Endothelial cell of umbilical vein (primary cell): Measurements from ENCODE around the gene EPN2. TPM values are rescaled to one million over a fixed set of nuclear protein-coding genes. Genes with fewer than 3 reads are reported as not detected.

Experiments used
- BruUV-seq: library from RNA; stranded (reverse); fragments of 400-500 nt; replicated peaks from 2 replicates; lab custom pipeline; 2021; lab: Mats Ljungman, UMichigan
- CTCF ChIA-PET: fragments of 300-600, 350-600 bp; sonication (Branson Sonifier 250); formaldehyde crosslinking; loops from one replicate; lab custom pipeline; 2021; ENCODE audit warnings: antibody characterized with exemption, inconsistent platforms; lab: Charles Lee
- POLR2A ChIA-PET: fragments of 300-600, 350-600 bp; sonication (Branson Sonifier 250); formaldehyde crosslinking; loops from one replicate; lab custom pipeline; 2021; ENCODE audit warnings: antibody characterized with exemption, inconsistent platforms; lab: Charles Lee
- DNase-seq: peaks from one replicate; pipeline ENCODE4 v3.0.0-alpha.2; 2011; ENCODE audit warnings: low read depth, low spot score
- FAIRE-seq: peaks from 2 replicates; lab custom pipeline; 2011; peaks lifted over from hg19 to GRCh38; lab: Jason Lieb, UNC
- H2AFZ ChIP-seq: 2 replicates; pipeline ENCODE4 v1.6.0; 2012; ENCODE audit warnings: low read depth, low read length, control low read depth, inconsistent platforms
- H3K27ac ChIP-seq: 2 replicates; pipeline ENCODE4 v1.5.1; 2011; ENCODE audit warnings: low read depth, mild to moderate bottlenecking, control low read depth, low read length, moderate library complexity; ENCODE audit not compliant: insufficient read depth
- H3K27me3 ChIP-seq, 2 experiments: 2 replicates each; pipeline versions ENCODE4 v1.6.0 to v1.6.1; 2011; ENCODE audit warnings: low read length in 2 of 2, mixed read lengths in 1 of 2; ENCODE audit not compliant: control insufficient read depth in 2 of 2, insufficient read depth in 2 of 2
- H3K36me3 ChIP-seq, 2 experiments: 2 replicates in 1 of 2; 3 replicates in 1 of 2; pipeline ENCODE4 v1.5.1; 2011; ENCODE audit warnings: low read length in 2 of 2, mild to moderate bottlenecking in 1 of 2, moderate library complexity in 1 of 2; ENCODE audit not compliant: control insufficient read depth in 2 of 2, insufficient read depth in 2 of 2; ENCODE audit errors: extremely low read depth in 1 of 2
- H3K4me1 ChIP-seq: 3 replicates; pipeline ENCODE4 v1.5.1; 2011; ENCODE audit warnings: mild to moderate bottlenecking, low read length; ENCODE audit not compliant: control insufficient read depth, insufficient read depth; ENCODE audit errors: extremely low read depth
- H3K4me2 ChIP-seq: 2 replicates; pipeline ENCODE4 v1.6.1; 2011; ENCODE audit warnings: low read length, control low read depth, mixed read lengths; ENCODE audit not compliant: insufficient read depth
- H3K4me3 ChIP-seq, 3 experiments: fragments of 200-600 bp in 1 of 3; sonication (generic), shearing (Covaris generic) in 1 of 3; replicated peaks in 1 of 3; 2 replicates each; pipeline ENCODE4 v1.5.1; 2011 to 2016; ENCODE audit warnings: control low read depth in 3 of 3, low read length in 3 of 3, mild to moderate bottlenecking in 2 of 3, inconsistent platforms in 1 of 3, low read depth in 1 of 3, moderate library complexity in 1 of 3; ENCODE audit not compliant: insufficient read depth in 1 of 3
- H3K79me2 ChIP-seq: 2 replicates; pipeline ENCODE4 v1.6.0; 2012; ENCODE audit warnings: low read length, inconsistent platforms; ENCODE audit not compliant: control insufficient read depth, insufficient read depth
- H3K9ac ChIP-seq: replicated peaks from 2 replicates; pipeline ENCODE3; 2011; ENCODE audit warnings: low read length, control low read depth; ENCODE audit not compliant: insufficient read depth; ENCODE audit errors: extremely low read depth
- H3K9me1 ChIP-seq: replicated peaks from 3 replicates; pipeline ENCODE4 v1.6.0; 2011; ENCODE audit warnings: mild to moderate bottlenecking, low read length; ENCODE audit not compliant: control insufficient read depth, insufficient read depth; ENCODE audit errors: extremely low read depth
- H3K9me3 ChIP-seq: replicated peaks from 2 replicates; pipeline ENCODE4 v1.5.1; 2012; ENCODE audit warnings: low read length, inconsistent platforms; ENCODE audit not compliant: control insufficient read depth, insufficient read depth
- H4K20me1 ChIP-seq: replicated peaks from 2 replicates; pipeline ENCODE3; 2011; ENCODE audit warnings: mild to moderate bottlenecking, low read length; ENCODE audit not compliant: control insufficient read depth, insufficient read depth; ENCODE audit errors: extremely low read depth
- CTCF ChIP-seq, 2 donors: IDR thresholded peaks; 1 replicate in 1 of 2; 2 replicates in 1 of 2; pipeline ENCODE4 v1.5.1; 2011; ENCODE audit warnings: low read length in 2 of 2, mild to moderate bottlenecking in 2 of 2, moderate library complexity in 2 of 2, control low read depth in 1 of 2, inconsistent platforms in 1 of 2, low read depth in 1 of 2; ENCODE audit not compliant: insufficient read depth in 1 of 2; ENCODE audit errors: extremely low read depth in 1 of 2
- EZH2 ChIP-seq: IDR thresholded peaks from 2 replicates; pipeline ENCODE4 v1.6.1; 2012; ENCODE audit warnings: borderline replicate concordance, low read depth, mild to moderate bottlenecking, moderate library complexity, low read length, inconsistent platforms; ENCODE audit not compliant: severe bottlenecking
- FOS ChIP-seq: IDR thresholded peaks from 2 replicates; pipeline ENCODE4 v1.6.1; 2011; ENCODE audit warnings: mild to moderate bottlenecking, low read length, moderate library complexity, borderline replicate concordance; ENCODE audit not compliant: insufficient read depth
- JUN ChIP-seq: IDR thresholded peaks from 2 replicates; pipeline ENCODE4 v1.6.1; 2011; ENCODE audit warnings: borderline replicate concordance, low read depth; ENCODE audit not compliant: insufficient read length, insufficient read depth
- MYC ChIP-seq: IDR thresholded peaks from one replicate; pipeline ENCODE4 v1.6.1; 2011; ENCODE audit warnings: mild to moderate bottlenecking, low read depth, low read length
- POLR2A ChIP-seq: IDR thresholded peaks from 2 replicates; pipeline ENCODE4 v1.6.1; 2012; ENCODE audit warnings: low read depth, mild to moderate bottlenecking, control low read depth, low read length
- POLR2AphosphoS5 ChIP-seq: IDR thresholded peaks from 2 replicates; pipeline ENCODE4 v1.6.1; 2012; ENCODE audit warnings: low read depth, mild to moderate bottlenecking, control low read depth, low read length, moderate library complexity; ENCODE audit not compliant: insufficient read depth
- dilution Hi-C: fragments of 300-500 bp; cut with MboI; formaldehyde crosslinking; loops from one replicate; pipeline ENCODE4 v1.15.0; 2019; ENCODE audit warnings: low sequenced_read_pairs; ENCODE audit not compliant: extremely low pct_ligation_motif_present
- intact Hi-C: fragments of 100-400 bp; cut with micrococcal nuclease; formaldehyde crosslinking; loops from one replicate; pipeline ENCODE4 v1.10.0; 2022
- polyA plus RNA-seq, 4 experiments: library from polyadenylated mRNA; depleted of rRNA in 3 of 4; stranded (reverse) in 3 of 4; unstranded in 1 of 4; fragments of >200 nt; gene quantifications; 2 replicates each; pipeline versions ENCODE4 v1.2.1 to v1.2.3, GENCODE V29; 2011 to 2012; ENCODE audit warnings: missing spikeins in 1 of 4
- total RNA-seq: library from RNA; stranded (reverse); gene quantifications from 2 replicates; pipeline ENCODE4 v1.2.3, GENCODE V29; 2021

The EPN2 gene
- total and polyA plus RNA-seq, 2 donors (not counting 3 experiments of a cell fraction or from before 2014, with no cell fraction given), result 40.3 to 70.5 TPM

DNA sequence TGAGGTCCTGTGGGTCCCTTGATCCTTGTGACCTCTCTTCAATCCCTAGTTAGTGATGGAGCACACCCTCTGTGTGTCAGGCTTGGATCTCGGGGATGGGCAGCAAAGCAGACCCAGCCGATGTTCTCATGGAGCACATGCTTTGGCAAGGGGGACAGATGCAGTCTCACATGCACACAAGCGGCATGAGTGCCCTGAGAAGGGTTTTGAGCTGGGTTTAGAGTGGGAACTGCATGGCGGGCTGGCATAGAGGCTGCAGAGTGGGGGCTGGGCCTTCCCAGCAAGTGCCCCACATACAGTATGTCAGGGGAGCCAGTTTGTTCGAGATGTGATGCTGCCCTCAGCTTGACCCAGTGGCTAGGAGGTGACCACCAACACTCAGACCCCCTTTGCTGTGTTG lies 83.7 kb downstream of the EPN2 start:
- POLR2A ChIA-PET, result no interaction called here
- Histone ChIP-seq H3K4me2 (no peak overlapping the region), H3K36me3 (peaks cover 0 to 3% of the 10 kb centered on the region in 2 experiments), H3K9me1 (no peaks in the 10 kb centered on the region), H3K27ac (no peak overlapping the region), H3K4me1 (peaks cover 16% of the 10 kb centered on the region), H3K79me2 (no peaks in the 10 kb centered on the region), H3K4me3 (no peak overlapping the region), H4K20me1 (no peaks in the 10 kb centered on the region), H3K9ac (no peak overlapping the region), H2AFZ (no peak overlapping the region), H3K27me3 (no peaks in the 10 kb centered on the region), H3K9me3 (no peaks in the 10 kb centered on the region)
- dilution Hi-C loops, result no loop called here
- intact Hi-C loops, result no loop called here
- TF ChIP-seq POLR2A (no peak), MYC (no peak), CTCF (IDR thresholded peaks at IDR 0.05; ENCODE audit: extremely low read depth in 1 of 2, insufficient read depth in 1 of 2, low read depth in 1 of 2, low read length in 2 of 2) (no peak)
- no peak for DNase-seq
- CTCF ChIA-PET, result interaction anchor here (0.9 to 4.5 kb wide), 3 partner anchors 10 to 16 kb away, joined by 3 to 25 read pairs (median 3); no protein-coding TSS in a partner anchor
- FAIRE-seq, result no peak
- BruUV-seq, result no TSS peak

GRCh38 chr17:19321481-19322128 lies 84.4 kb downstream of the EPN2 start:
- Histone ChIP-seq H3K27ac (no peak overlapping the region), H3K9ac (no peak overlapping the region), H3K9me1 (no peaks in the 10 kb centered on the region), H3K4me2 (no peak overlapping the region), H2AFZ (no peak overlapping the region), H3K4me1 (peaks cover 14% of the 10 kb centered on the region), H3K9me3 (no peaks in the 10 kb centered on the region), H3K4me3 (no peak overlapping the region), H3K79me2 (no peaks in the 10 kb centered on the region), H3K27me3 (no peaks in the 10 kb centered on the region), H4K20me1 (no peaks in the 10 kb centered on the region), H3K36me3 (peaks cover 0 to 3% of the 10 kb centered on the region in 2 experiments)
- intact Hi-C loops, result no loop called here
- TF ChIP-seq JUN (no peak), EZH2 (no peak), POLR2AphosphoS5 (no peak), POLR2A (no peak), FOS (no peak), CTCF (IDR thresholded peaks at IDR 0.05; ENCODE audit: extremely low read depth in 1 of 2, insufficient read depth in 1 of 2, low read depth in 1 of 2, low read length in 2 of 2) (peak; percentile 11 to 28)
- CTCF ChIA-PET, result interaction anchor here (0.8 to 4.5 kb wide), 6 partner anchors 10 to 73 kb away, joined by 3 to 25 read pairs (median 8); no protein-coding TSS in a partner anchor
- dilution Hi-C loops, result no loop called here
- FAIRE-seq (no peak), DNase-seq (no peak)
- no TSS peak for BruUV-seq
- POLR2A ChIA-PET, result no interaction called here
